HEK293 (cell line): ENCODE data around the gene RGS8.

ENCODE experiments used
- CTCF ChIA-PET: fragments of 350-600 bp; formaldehyde crosslinking; extraction: SDS; loops from one replicate; lab custom pipeline; 2021; ENCODE audit warnings: antibody characterized with exemption; lab: Yijun Ruan, JAX
- POLR2A ChIA-PET: fragments of 300-600 bp; formaldehyde crosslinking; extraction: SDS; loops from one replicate; lab custom pipeline; 2020; ENCODE audit warnings: antibody characterized with exemption, inconsistent platforms; lab: Yijun Ruan, JAX
- H3K27ac ChIP-seq: fragments of 200-500 bp; sonication (Bioruptor generic); 2 replicates; pipeline ENCODE4 v1.5.1; 2014; ENCODE audit warnings: low read depth, low read length, control low read depth, inconsistent platforms; ENCODE audit errors: extremely low read depth
- H3K36me3 ChIP-seq, 2 experiments: fragments of 200-500 bp in 1 of 2; sonication (Bioruptor generic) in 1 of 2; 1 replicate in 1 of 2; 2 replicates in 1 of 2; pipeline ENCODE4 v1.5.1; 2014 to 2017; ENCODE audit warnings: inconsistent platforms in 2 of 2, low read length in 2 of 2; ENCODE audit not compliant: control insufficient read depth in 2 of 2, insufficient read depth in 1 of 2
- H3K4me1 ChIP-seq: fragments of 200-500 bp; sonication (Bioruptor generic); 2 replicates; pipeline ENCODE4 v1.5.1; 2014; ENCODE audit warnings: mild to moderate bottlenecking, low read length, inconsistent platforms; ENCODE audit not compliant: control insufficient read depth, insufficient read depth
- H3K4me3 ChIP-seq: 2 replicates; pipeline ENCODE4 v1.5.1; 2011; ENCODE audit warnings: low read depth, mild to moderate bottlenecking, control low read depth, low read length, moderate library complexity
- H3K9me3 ChIP-seq: fragments of 200-500 bp; sonication (Bioruptor generic); 2 replicates; pipeline ENCODE4 v1.5.1; 2014; ENCODE audit warnings: low read depth, low read length, inconsistent platforms; ENCODE audit not compliant: control insufficient read depth, insufficient read depth
- EGR2 ChIP-seq: fragments of 450-650 bp; formaldehyde crosslinking; IDR thresholded peaks from 2 replicates; pipeline ENCODE4 v1.5.1; 2016; ENCODE audit warnings: low read depth, missing biosample characterization, missing genetic modification characterization
- PRDM4 ChIP-seq: fragments of 450-650 bp; formaldehyde crosslinking; IDR thresholded peaks from 2 replicates; pipeline ENCODE4 v1.5.1; 2017; ENCODE audit warnings: missing biosample characterization, missing genetic modification characterization
- ZBTB17 ChIP-seq: fragments of 450-650 bp; formaldehyde crosslinking; IDR thresholded peaks from 2 replicates; pipeline ENCODE4 v1.5.1; 2016; ENCODE audit warnings: missing biosample characterization, missing genetic modification characterization
- ZIC2 ChIP-seq: fragments of 450-650 bp; formaldehyde crosslinking; IDR thresholded peaks from 2 replicates; pipeline ENCODE4 v1.5.1; 2016; ENCODE audit warnings: missing biosample characterization, missing genetic modification characterization
- ZNF112 ChIP-seq: fragments of 450-650 bp; formaldehyde crosslinking; IDR thresholded peaks from 2 replicates; pipeline ENCODE4 v1.5.0; 2017; ENCODE audit warnings: missing biosample characterization, missing genetic modification characterization
- ZNF121 ChIP-seq: fragments of 450-650 bp; formaldehyde crosslinking; IDR thresholded peaks from 2 replicates; pipeline ENCODE4 v1.5.1; 2016; ENCODE audit warnings: missing biosample characterization, missing genetic modification characterization
- ZNF155 ChIP-seq: fragments of 450-650 bp; formaldehyde crosslinking; IDR thresholded peaks from 2 replicates; pipeline ENCODE4 v1.5.1; 2016; ENCODE audit warnings: missing biosample characterization, missing genetic modification characterization
- ZNF223 ChIP-seq: fragments of 450-650 bp; formaldehyde crosslinking; IDR thresholded peaks from 2 replicates; pipeline ENCODE4 v1.5.1; 2016; ENCODE audit warnings: missing biosample characterization, missing genetic modification characterization
- ZNF292 ChIP-seq: fragments of 450-650 bp; formaldehyde crosslinking; IDR thresholded peaks from 2 replicates; pipeline ENCODE4 v1.5.1; 2016; ENCODE audit warnings: low read depth, missing biosample characterization, missing genetic modification characterization, borderline replicate concordance
- ZNF302 ChIP-seq: fragments of 450-650 bp; formaldehyde crosslinking; IDR thresholded peaks from 2 replicates; pipeline ENCODE4 v1.5.1; 2016; ENCODE audit warnings: missing biosample characterization, missing genetic modification characterization, low read depth
- ZNF488 ChIP-seq: fragments of 450-650 bp; formaldehyde crosslinking; IDR thresholded peaks from 2 replicates; pipeline ENCODE4 v1.5.1; 2016; ENCODE audit warnings: missing biosample characterization, missing genetic modification characterization
- ZNF555 ChIP-seq: fragments of 450-650 bp; formaldehyde crosslinking; conservative IDR thresholded peaks from 2 replicates; pipeline ENCODE4 v1.5.1; 2017; ENCODE audit warnings: missing biosample characterization, mild to moderate bottlenecking, missing genetic modification characterization, inconsistent platforms
- ZNF664 ChIP-seq: fragments of 450-650 bp; formaldehyde crosslinking; IDR thresholded peaks from 2 replicates; pipeline ENCODE4 v1.5.1; 2016; ENCODE audit warnings: missing biosample characterization, missing genetic modification characterization
- ZSCAN30 ChIP-seq: fragments of 450-650 bp; IDR thresholded peaks from 2 replicates; pipeline ENCODE4 v1.5.1; 2018; ENCODE audit warnings: missing biosample characterization, mild to moderate bottlenecking, missing genetic modification characterization, moderate library complexity
- ZXDB ChIP-seq: fragments of 450-650 bp; formaldehyde crosslinking; IDR thresholded peaks from 2 replicates; pipeline ENCODE4 v1.5.1; 2016; ENCODE audit warnings: missing biosample characterization, missing genetic modification characterization
- TF ChIP-seq, protein P1 (sequence below): fragments of 450-650 bp; formaldehyde crosslinking; IDR thresholded peaks from 2 replicates; pipeline ENCODE4 v1.5.1; 2016; ENCODE audit warnings: missing biosample characterization, missing genetic modification characterization, borderline replicate concordance
- TF ChIP-seq, protein P2 (sequence below): fragments of 450-650 bp; formaldehyde crosslinking; conservative IDR thresholded peaks from 2 replicates; pipeline ENCODE4 v1.5.1; 2016; ENCODE audit warnings: low read depth, missing biosample characterization, missing genetic modification characterization

The RGS8 gene

GRCh38 chr1:182721525-182721924 is 37.1 kb upstream of the RGS8 start:
- TF ChIP-seq ZIC2 (tag by site-specific recombination) (no peak), ZXDB (tag by site-specific recombination) (no peak), ZSCAN30 (tag by site-specific recombination) (no peak), ZNF121 (tag by site-specific recombination) (no peak), ZBTB17 (tag by site-specific recombination) (no peak), ZNF488 (tag by site-specific recombination) (no peak), ZNF292 (tag by site-specific recombination) (no peak), ZNF155 (tag by site-specific recombination) (no peak), PRDM4 (tag by site-specific recombination) (no peak), ZNF555 (no peak), ZNF223 (no peak), EGR2 (no peak), ZNF664 (tag by site-specific recombination) (no peak), ZNF302 (tag by site-specific recombination) (no peak)
- TF ChIP-seq, protein P1, sequence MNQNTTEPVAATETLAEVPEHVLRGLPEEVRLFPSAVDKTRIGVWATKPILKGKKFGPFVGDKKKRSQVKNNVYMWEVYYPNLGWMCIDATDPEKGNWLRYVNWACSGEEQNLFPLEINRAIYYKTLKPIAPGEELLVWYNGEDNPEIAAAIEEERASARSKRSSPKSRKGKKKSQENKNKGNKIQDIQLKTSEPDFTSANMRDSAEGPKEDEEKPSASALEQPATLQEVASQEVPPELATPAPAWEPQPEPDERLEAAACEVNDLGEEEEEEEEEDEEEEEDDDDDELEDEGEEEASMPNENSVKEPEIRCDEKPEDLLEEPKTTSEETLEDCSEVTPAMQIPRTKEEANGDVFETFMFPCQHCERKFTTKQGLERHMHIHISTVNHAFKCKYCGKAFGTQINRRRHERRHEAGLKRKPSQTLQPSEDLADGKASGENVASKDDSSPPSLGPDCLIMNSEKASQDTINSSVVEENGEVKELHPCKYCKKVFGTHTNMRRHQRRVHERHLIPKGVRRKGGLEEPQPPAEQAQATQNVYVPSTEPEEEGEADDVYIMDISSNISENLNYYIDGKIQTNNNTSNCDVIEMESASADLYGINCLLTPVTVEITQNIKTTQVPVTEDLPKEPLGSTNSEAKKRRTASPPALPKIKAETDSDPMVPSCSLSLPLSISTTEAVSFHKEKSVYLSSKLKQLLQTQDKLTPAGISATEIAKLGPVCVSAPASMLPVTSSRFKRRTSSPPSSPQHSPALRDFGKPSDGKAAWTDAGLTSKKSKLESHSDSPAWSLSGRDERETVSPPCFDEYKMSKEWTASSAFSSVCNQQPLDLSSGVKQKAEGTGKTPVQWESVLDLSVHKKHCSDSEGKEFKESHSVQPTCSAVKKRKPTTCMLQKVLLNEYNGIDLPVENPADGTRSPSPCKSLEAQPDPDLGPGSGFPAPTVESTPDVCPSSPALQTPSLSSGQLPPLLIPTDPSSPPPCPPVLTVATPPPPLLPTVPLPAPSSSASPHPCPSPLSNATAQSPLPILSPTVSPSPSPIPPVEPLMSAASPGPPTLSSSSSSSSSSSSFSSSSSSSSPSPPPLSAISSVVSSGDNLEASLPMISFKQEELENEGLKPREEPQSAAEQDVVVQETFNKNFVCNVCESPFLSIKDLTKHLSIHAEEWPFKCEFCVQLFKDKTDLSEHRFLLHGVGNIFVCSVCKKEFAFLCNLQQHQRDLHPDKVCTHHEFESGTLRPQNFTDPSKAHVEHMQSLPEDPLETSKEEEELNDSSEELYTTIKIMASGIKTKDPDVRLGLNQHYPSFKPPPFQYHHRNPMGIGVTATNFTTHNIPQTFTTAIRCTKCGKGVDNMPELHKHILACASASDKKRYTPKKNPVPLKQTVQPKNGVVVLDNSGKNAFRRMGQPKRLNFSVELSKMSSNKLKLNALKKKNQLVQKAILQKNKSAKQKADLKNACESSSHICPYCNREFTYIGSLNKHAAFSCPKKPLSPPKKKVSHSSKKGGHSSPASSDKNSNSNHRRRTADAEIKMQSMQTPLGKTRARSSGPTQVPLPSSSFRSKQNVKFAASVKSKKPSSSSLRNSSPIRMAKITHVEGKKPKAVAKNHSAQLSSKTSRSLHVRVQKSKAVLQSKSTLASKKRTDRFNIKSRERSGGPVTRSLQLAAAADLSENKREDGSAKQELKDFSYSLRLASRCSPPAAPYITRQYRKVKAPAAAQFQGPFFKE = no peak
- no peaks in the 10 kb centered on the region for H3K9me3 ChIP-seq
- no peak overlapping the region for H3K4me3 ChIP-seq
- no peaks in the 10 kb centered on the region for H3K36me3 ChIP-seq
- ChIA-PET CTCF (interaction anchor here (0.6 to 0.9 kb wide), 2 partner anchors 62 to 866 kb away, joined by 3 read pairs; no protein-coding TSS in a partner anchor), POLR2A (no interaction called here)
- H3K27ac ChIP-seq = no peak overlapping the region
- no peaks in the 10 kb centered on the region for H3K4me1 ChIP-seq

GRCh38 chr1:182720463-182720862 is 36.1 kb upstream of the RGS8 start:
- ChIA-PET POLR2A (no interaction called here), CTCF (interaction anchor here (0.5 to 1.6 kb wide), 2 partner anchors 54 to 62 kb away, joined by 3 read pairs; no protein-coding TSS in a partner anchor)
- Histone ChIP-seq H3K36me3 (no peaks in the 10 kb centered on the region), H3K4me3 (no peak overlapping the region), H3K9me3 (no peaks in the 10 kb centered on the region), H3K4me1 (no peaks in the 10 kb centered on the region), H3K27ac (no peak overlapping the region)
- TF ChIP-seq, protein P2, sequence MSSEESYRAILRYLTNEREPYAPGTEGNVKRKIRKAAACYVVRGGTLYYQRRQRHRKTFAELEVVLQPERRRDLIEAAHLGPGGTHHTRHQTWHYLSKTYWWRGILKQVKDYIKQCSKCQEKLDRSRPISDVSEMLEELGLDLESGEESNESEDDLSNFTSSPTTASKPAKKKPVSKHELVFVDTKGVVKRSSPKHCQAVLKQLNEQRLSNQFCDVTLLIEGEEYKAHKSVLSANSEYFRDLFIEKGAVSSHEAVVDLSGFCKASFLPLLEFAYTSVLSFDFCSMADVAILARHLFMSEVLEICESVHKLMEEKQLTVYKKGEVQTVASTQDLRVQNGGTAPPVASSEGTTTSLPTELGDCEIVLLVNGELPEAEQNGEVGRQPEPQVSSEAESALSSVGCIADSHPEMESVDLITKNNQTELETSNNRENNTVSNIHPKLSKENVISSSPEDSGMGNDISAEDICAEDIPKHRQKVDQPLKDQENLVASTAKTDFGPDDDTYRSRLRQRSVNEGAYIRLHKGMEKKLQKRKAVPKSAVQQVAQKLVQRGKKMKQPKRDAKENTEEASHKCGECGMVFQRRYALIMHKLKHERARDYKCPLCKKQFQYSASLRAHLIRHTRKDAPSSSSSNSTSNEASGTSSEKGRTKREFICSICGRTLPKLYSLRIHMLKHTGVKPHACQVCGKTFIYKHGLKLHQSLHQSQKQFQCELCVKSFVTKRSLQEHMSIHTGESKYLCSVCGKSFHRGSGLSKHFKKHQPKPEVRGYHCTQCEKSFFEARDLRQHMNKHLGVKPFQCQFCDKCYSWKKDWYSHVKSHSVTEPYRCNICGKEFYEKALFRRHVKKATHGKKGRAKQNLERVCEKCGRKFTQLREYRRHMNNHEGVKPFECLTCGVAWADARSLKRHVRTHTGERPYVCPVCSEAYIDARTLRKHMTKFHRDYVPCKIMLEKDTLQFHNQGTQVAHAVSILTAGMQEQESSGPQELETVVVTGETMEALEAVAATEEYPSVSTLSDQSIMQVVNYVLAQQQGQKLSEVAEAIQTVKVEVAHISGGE (tag by site-specific recombination) = no peak
- no peak for TF ChIP-seq ZNF112 (tag by site-specific recombination)
